ENCODE data around the gene RETREG1.
"Not testable (repeated sequence)": the region's sequence is repeated elsewhere in the genome, so short reads cannot be mapped to it uniquely, and the experiment has no call there.

Gene RETREG1

GRCh38 chr5:16450163-16450562 is 166.6 kb downstream of the RETREG1 start:
- Histone ChIP-seq H3K27me3 (ENCODE audit: control insufficient read depth, insufficient read depth, low read length) (no peaks in the 10 kb centered on the region), H3K27ac (ENCODE audit: low read depth, low read length) (no peak overlapping the region), H3K9ac (ENCODE audit: low read depth, low read length) (no peak overlapping the region), H3K36me3 (ENCODE audit: control insufficient read depth, insufficient read depth, low read length) (peaks cover 57% of the 10 kb centered on the region), H3K9me3 (ENCODE audit: control insufficient read depth, insufficient read depth, low read length) (no peaks in the 10 kb centered on the region), H3K4me3 (ENCODE audit: low read depth, low read length) (no peak overlapping the region), H3K4me1 (ENCODE audit: control insufficient read depth, insufficient read depth, low read length) (no peaks in the 10 kb centered on the region)

- Histone ChIP-seq H3K27me3 (ENCODE audit: control insufficient read depth, insufficient read depth, low read length) (no peaks in the 10 kb centered on the region), H3K9ac (ENCODE audit: low read depth, low read length) (no peak overlapping the region), H3K36me3 (ENCODE audit: control insufficient read depth, insufficient read depth, low read length) (peaks cover 38% of the 10 kb centered on the region), H3K4me1 (ENCODE audit: control insufficient read depth, insufficient read depth, low read length) (no peaks in the 10 kb centered on the region), H3K4me3 (ENCODE audit: low read depth, low read length) (no peak overlapping the region), H3K9me3 (ENCODE audit: control insufficient read depth, insufficient read depth, low read length) (no peaks in the 10 kb centered on the region), H3K27ac (ENCODE audit: low read depth, low read length) (no peak overlapping the region)
These were observed 169.8 kb downstream of the RETREG1 start for GRCh38 chr5:16446993-16447392.

DNA sequence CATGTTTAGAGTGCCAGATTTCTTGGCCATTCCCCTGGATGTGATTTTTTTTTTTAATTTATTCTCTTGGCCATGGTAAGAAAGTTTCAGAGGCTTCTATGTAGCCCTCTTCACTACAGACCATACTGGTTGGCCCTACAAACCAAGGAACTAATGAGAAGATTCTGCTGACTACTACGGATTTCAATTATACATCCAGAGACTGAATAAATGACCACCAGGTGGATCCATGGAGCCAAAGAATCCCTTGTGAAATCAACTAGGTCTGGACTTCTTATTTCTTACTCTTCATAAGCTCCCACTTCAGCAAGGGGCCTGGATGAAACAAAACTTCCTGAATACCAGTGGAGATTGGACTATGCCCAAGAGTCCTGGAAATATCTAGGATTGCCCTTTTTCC is 178.8 kb downstream of the RETREG1 start:
- Histone ChIP-seq H3K27me3 (ENCODE audit: control insufficient read depth, insufficient read depth, low read length) (no peaks in the 10 kb centered on the region), H3K9me3 (ENCODE audit: control insufficient read depth, insufficient read depth, low read length) (no peaks in the 10 kb centered on the region), H3K4me3 (ENCODE audit: low read depth, low read length) (no peak overlapping the region), H3K9ac (ENCODE audit: low read depth, low read length) (no peak overlapping the region), H3K36me3 (ENCODE audit: control insufficient read depth, insufficient read depth, low read length) (no peaks in the 10 kb centered on the region), H3K27ac (ENCODE audit: low read depth, low read length) (no peak overlapping the region), H3K4me1 (ENCODE audit: control insufficient read depth, insufficient read depth, low read length) (no peaks in the 10 kb centered on the region)

DNA sequence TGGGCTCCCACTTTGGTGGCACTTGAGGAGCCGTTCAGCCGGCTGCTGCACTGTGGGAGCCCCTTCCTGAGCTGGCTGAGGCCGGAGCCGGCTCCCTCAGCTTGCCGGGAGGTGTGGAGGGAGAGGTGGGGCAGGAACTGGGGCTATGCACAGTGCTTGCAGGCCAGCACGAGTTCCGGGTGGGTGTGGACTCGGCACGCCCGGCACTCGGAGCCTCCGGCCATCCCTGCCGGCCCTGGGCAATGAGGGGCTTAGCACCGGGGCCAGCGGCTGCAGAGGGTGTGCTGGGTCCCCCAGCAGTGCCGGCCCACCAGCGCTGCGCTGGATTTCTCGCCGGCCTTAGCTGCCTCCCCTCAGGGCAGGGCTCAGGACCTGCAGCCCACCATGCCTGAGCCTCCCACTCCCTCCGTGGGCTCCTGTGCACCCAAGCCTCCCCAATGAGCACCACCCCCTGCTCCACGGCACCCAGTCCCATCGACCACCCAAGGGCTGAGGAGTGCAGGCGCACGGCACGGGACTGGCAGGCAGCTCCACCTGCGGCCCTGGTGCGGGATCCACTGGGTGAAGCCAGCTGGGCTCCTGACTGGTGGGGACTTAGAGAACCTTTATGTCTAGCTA is 180.6 kb downstream of the RETREG1 start:
- not testable (repeated sequence) for H3K4me3 ChIP-seq (ENCODE audit: low read depth, low read length); H3K27ac ChIP-seq (ENCODE audit: low read depth, low read length); H3K27me3 ChIP-seq (ENCODE audit: control insufficient read depth, insufficient read depth, low read length); H3K9ac ChIP-seq (ENCODE audit: low read depth, low read length); H3K36me3 ChIP-seq (ENCODE audit: control insufficient read depth, insufficient read depth, low read length); H3K9me3 ChIP-seq (ENCODE audit: control insufficient read depth, insufficient read depth, low read length)
- peaks cover 12% of the 10 kb centered on the region for H3K4me1 ChIP-seq (ENCODE audit: control insufficient read depth, insufficient read depth, low read length)

- Histone ChIP-seq H3K27me3 (ENCODE audit: control insufficient read depth, insufficient read depth, low read length) (no peaks in the 10 kb centered on the region), H3K4me3 (ENCODE audit: low read depth, low read length) (no peak overlapping the region), H3K9ac (ENCODE audit: low read depth, low read length) (no peak overlapping the region)
These were observed 185.3 kb downstream of the RETREG1 start for GRCh38 chr5:16431490-16431889.

DNA sequence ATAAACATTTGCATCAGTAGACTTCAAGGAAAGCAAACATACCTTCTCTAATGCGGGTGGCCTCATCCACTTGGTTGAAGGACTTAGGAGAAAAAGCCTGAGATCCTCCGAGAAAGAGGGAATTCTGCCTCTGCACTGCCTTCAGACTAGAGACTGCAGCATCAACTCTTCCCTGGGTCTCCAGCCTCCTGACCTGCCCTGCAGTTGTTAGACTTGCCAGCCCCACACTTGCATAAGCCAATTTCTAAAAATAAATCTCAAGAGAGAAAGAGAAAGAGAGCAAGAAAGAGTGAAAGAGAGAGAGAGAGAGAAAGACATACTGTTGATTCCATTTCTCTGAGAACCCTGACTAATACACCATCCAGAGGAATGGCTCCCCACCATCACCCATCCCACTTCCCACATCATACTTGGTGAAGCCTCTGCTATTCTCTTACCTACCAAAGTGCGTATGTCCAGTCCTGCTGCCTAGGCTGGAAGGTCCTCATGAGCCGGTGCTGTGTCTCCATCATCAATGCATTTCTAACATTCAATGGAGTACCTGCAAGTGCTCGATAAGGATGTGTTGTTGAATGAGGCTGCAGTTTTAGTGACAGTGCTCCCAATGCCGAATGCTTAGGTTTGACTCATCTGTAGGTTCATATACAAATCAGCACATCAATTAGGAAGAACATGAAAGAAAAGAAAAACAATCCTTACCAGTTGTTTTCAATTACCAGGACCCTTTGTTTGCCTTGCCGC is 186.3 kb downstream of the RETREG1 start:
- H3K4me1 ChIP-seq (ENCODE audit: control insufficient read depth, insufficient read depth, low read length) = peaks cover 27% of the 10 kb centered on the region
- no peak overlapping the region for H3K27ac ChIP-seq (ENCODE audit: low read depth, low read length)
- no peaks in the 10 kb centered on the region for H3K36me3 ChIP-seq (ENCODE audit: control insufficient read depth, insufficient read depth, low read length)
- no peak overlapping the region for H3K4me3 ChIP-seq (ENCODE audit: low read depth, low read length)
- H3K27me3 ChIP-seq (ENCODE audit: control insufficient read depth, insufficient read depth, low read length) = no peaks in the 10 kb centered on the region
- no peaks in the 10 kb centered on the region for H3K9me3 ChIP-seq (ENCODE audit: control insufficient read depth, insufficient read depth, low read length)
- H3K9ac ChIP-seq (ENCODE audit: low read depth, low read length) = no peak overlapping the region

More at GRCh38 chr5:16431490-16431889, 185.3 kb downstream of the RETREG1 start:
- Histone ChIP-seq H3K9me3 (ENCODE audit: control insufficient read depth, insufficient read depth, low read length) (no peaks in the 10 kb centered on the region), H3K27ac (ENCODE audit: low read depth, low read length) (no peak overlapping the region), H3K4me1 (ENCODE audit: control insufficient read depth, insufficient read depth, low read length) (peaks cover 26% of the 10 kb centered on the region), H3K36me3 (ENCODE audit: control insufficient read depth, insufficient read depth, low read length) (no peaks in the 10 kb centered on the region)

DNA sequence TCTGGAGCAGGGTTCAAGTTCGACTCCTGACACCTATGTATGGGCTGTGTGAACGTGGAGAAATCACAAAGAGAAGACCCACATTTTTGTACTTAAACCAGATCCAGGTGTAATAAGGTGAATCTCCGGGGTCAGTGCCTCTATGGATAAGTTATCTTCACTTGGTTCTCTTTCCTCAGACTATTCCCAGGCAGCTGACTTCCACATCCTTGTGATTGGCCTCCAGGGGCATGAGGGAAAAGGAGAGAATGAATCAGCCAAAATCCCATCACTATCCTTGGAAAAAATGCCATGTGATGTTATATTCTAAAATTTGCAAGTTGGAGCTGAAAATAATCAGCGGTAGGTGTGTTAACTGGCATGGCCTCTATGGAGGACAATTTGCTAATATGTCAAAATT is 188.4 kb downstream of the RETREG1 start:
- no peak overlapping the region for H3K27ac ChIP-seq (ENCODE audit: low read depth, low read length)
- H3K4me3 ChIP-seq (ENCODE audit: low read depth, low read length) = no peak overlapping the region
- H3K9ac ChIP-seq (ENCODE audit: low read depth, low read length) = no peak overlapping the region
- no peaks in the 10 kb centered on the region for H3K9me3 ChIP-seq (ENCODE audit: control insufficient read depth, insufficient read depth, low read length)
- peaks cover 31% of the 10 kb centered on the region for H3K4me1 ChIP-seq (ENCODE audit: control insufficient read depth, insufficient read depth, low read length)
- no peaks in the 10 kb centered on the region for H3K36me3 ChIP-seq (ENCODE audit: control insufficient read depth, insufficient read depth, low read length)
- no peaks in the 10 kb centered on the region for H3K27me3 ChIP-seq (ENCODE audit: control insufficient read depth, insufficient read depth, low read length)

GRCh38 chr5:16427587-16427986 is 189.2 kb downstream of the RETREG1 start:
- peaks cover 31% of the 10 kb centered on the region for H3K4me1 ChIP-seq (ENCODE audit: control insufficient read depth, insufficient read depth, low read length)
- H3K36me3 ChIP-seq (ENCODE audit: control insufficient read depth, insufficient read depth, low read length) = no peaks in the 10 kb centered on the region
- H3K9me3 ChIP-seq (ENCODE audit: control insufficient read depth, insufficient read depth, low read length) = no peaks in the 10 kb centered on the region
- no peaks in the 10 kb centered on the region for H3K27me3 ChIP-seq (ENCODE audit: control insufficient read depth, insufficient read depth, low read length)
- no peak overlapping the region for H3K9ac ChIP-seq (ENCODE audit: low read depth, low read length)
- no peak overlapping the region for H3K27ac ChIP-seq (ENCODE audit: low read depth, low read length)
- H3K4me3 ChIP-seq (ENCODE audit: low read depth, low read length) = no peak overlapping the region
